Neuronal stem cell (in vitro differentiated cells): Measurements from ENCODE around the gene ST6GALNAC6.

Experiments
- DNase-seq: peaks from one replicate; pipeline ENCODE4 v3.0.0-alpha.2; 2013; ENCODE audit warnings: low spot score
- H2AFZ ChIP-seq: one replicate; pipeline ENCODE4 v1.6.1; 2013; ENCODE audit warnings: mild to moderate bottlenecking, low read length, inconsistent platforms
- H2AK5ac ChIP-seq: 2 replicates; pipeline ENCODE4 v1.6.1; 2013; ENCODE audit warnings: low read depth, mild to moderate bottlenecking, inconsistent platforms, low read length, moderate library complexity, mixed read lengths
- H2BK120ac ChIP-seq: 2 replicates; pipeline ENCODE4 v1.6.1; 2013; ENCODE audit warnings: low read depth, mild to moderate bottlenecking, inconsistent platforms, low read length, moderate library complexity, mixed read lengths
- H2BK12ac ChIP-seq: one replicate; pipeline ENCODE4 v1.6.1; 2013; ENCODE audit warnings: low read length, inconsistent platforms
- H2BK15ac ChIP-seq: 2 replicates; pipeline ENCODE4 v1.6.1; 2013; ENCODE audit warnings: mild to moderate bottlenecking, low read length, inconsistent platforms, mixed read lengths
- H2BK5ac ChIP-seq: one replicate; pipeline ENCODE4 v1.6.1; 2013; ENCODE audit warnings: inconsistent platforms, mild to moderate bottlenecking, low read length, moderate library complexity
- H3K14ac ChIP-seq: one replicate; pipeline ENCODE4 v1.6.1; 2013; ENCODE audit warnings: low read length, inconsistent platforms
- H3K18ac ChIP-seq: 2 replicates; pipeline ENCODE4 v1.6.1; 2013; ENCODE audit warnings: low read length, inconsistent platforms
- H3K23ac ChIP-seq: 2 replicates; pipeline ENCODE4 v1.6.1; 2013; ENCODE audit warnings: low read depth, mild to moderate bottlenecking, mixed read lengths, low read length, inconsistent platforms; ENCODE audit not compliant: poor library complexity
- H3K27ac ChIP-seq: replicated peaks from 3 replicates; pipeline ENCODE4 v1.5.1; 2013; ENCODE audit warnings: low read length, inconsistent platforms
- H3K27me3 ChIP-seq, 3 experiments: 2 replicates each; pipeline ENCODE4 v1.6.1; 2013; ENCODE audit warnings: low read length in 3 of 3, mild to moderate bottlenecking in 2 of 3, inconsistent platforms in 1 of 3, low read depth in 1 of 3, mixed read lengths in 1 of 3, moderate library complexity in 1 of 3; ENCODE audit not compliant: control insufficient read depth in 3 of 3, insufficient read depth in 3 of 3
- H3K36me3 ChIP-seq, 2 donors: replicated peaks in 1 of 2; 2 replicates each; pipeline ENCODE4 v1.6.1; 2013; ENCODE audit warnings: low read length in 2 of 2; ENCODE audit not compliant: control insufficient read depth in 2 of 2, insufficient read depth in 2 of 2
- H3K4ac ChIP-seq: 2 replicates; pipeline ENCODE4 v1.6.1; 2013; ENCODE audit warnings: inconsistent platforms, mild to moderate bottlenecking, low read length, moderate library complexity
- H3K4me1 ChIP-seq, 2 donors: 1 replicate in 1 of 2; 2 replicates in 1 of 2; pipeline ENCODE4 v1.6.1; 2013; ENCODE audit warnings: low read length in 2 of 2, low read depth in 1 of 2; ENCODE audit not compliant: control insufficient read depth in 2 of 2, insufficient read depth in 1 of 2
- H3K4me2 ChIP-seq: one replicate; pipeline ENCODE4 v1.6.1; 2013; ENCODE audit warnings: mild to moderate bottlenecking, low read length, inconsistent platforms; ENCODE audit not compliant: insufficient read depth, poor library complexity, severe bottlenecking
- H3K4me3 ChIP-seq, 2 donors: 2 replicates each; pipeline ENCODE4 v1.5.1; 2013; ENCODE audit warnings: low read length in 2 of 2, mild to moderate bottlenecking in 2 of 2, inconsistent platforms in 1 of 2, moderate library complexity in 1 of 2
- H3K79me1 ChIP-seq: one replicate; pipeline ENCODE4 v1.6.1; 2013; ENCODE audit warnings: low read depth, mild to moderate bottlenecking, inconsistent platforms, low read length, moderate library complexity
- H3K9ac ChIP-seq: one replicate; pipeline ENCODE4 v1.6.1; 2013; ENCODE audit warnings: mild to moderate bottlenecking, low read depth, low read length, inconsistent platforms; ENCODE audit not compliant: poor library complexity
- H3K9me3 ChIP-seq, 2 donors: replicated peaks in 1 of 2; 2 replicates each; pipeline versions ENCODE3 to v1.6.1; 2013; ENCODE audit warnings: low read length in 2 of 2, mild to moderate bottlenecking in 2 of 2, inconsistent platforms in 1 of 2, low read depth in 1 of 2, mixed read lengths in 1 of 2, moderate library complexity in 1 of 2; ENCODE audit not compliant: control insufficient read depth in 2 of 2, insufficient read depth in 1 of 2
- H4K8ac ChIP-seq: one replicate; pipeline ENCODE4 v1.6.1; 2013; ENCODE audit warnings: low read depth, mild to moderate bottlenecking, inconsistent platforms, low read length, moderate library complexity
- H4K91ac ChIP-seq: one replicate; pipeline ENCODE4 v1.6.1; 2013; ENCODE audit warnings: low read length, low read depth, mild to moderate bottlenecking, inconsistent platforms; ENCODE audit not compliant: poor library complexity
- WGBS, 2 donors: extraction: QIAGEN DNeasy Blood & Tissue Kit; methylation state at CpG; one replicate each; pipeline ENCODE4 v1.1.7; 2013; ENCODE audit warnings: missing lambda C conversion rate in 2 of 2, mixed read lengths in 1 of 2; ENCODE audit not compliant: insufficient read length in 2 of 2, insufficient replicate concordance in 1 of 2; ENCODE audit errors: extremely low coverage in 2 of 2; 5-methylcytosine and 5-hydroxymethylcytosine counted together

The ST6GALNAC6 gene

GRCh38 chr9:127862075-127863011, 37.1 kb downstream of the ST6GALNAC6 start:
- Histone ChIP-seq H4K91ac (no peak overlapping the region), H3K4ac (no peak overlapping the region), H3K27ac (no peak overlapping the region), H3K18ac (peak overlapping the region; percentile 44), H2BK5ac (no peak overlapping the region), H3K4me2 (no peak overlapping the region), H2BK120ac (no peak overlapping the region), H3K9me3 (no peaks in the 10 kb centered on the region), H4K8ac (no peak overlapping the region), H2BK15ac (peak overlapping the region; percentile 27), H3K14ac (peak overlapping the region; percentile 63), H3K36me3 (peaks cover 0 to 3% of the 10 kb centered on the region in 2 donors), H2AK5ac (peak overlapping the region; percentile 45), H3K4me1 (peaks cover 4 to 10% of the 10 kb centered on the region in 2 donors), H3K27me3 (peaks cover 0 to 3% (median 0%) of the 10 kb centered on the region in 3 experiments), H2BK12ac (peak overlapping the region; percentile 5), H3K79me1 (no peaks in the 10 kb centered on the region), H3K23ac (peak overlapping the region; percentile 47), H3K9ac (no peak overlapping the region), H3K4me3 (no peak overlapping the region), H2AFZ (peak overlapping the region; percentile 53)
- no CpG with 5 or more reads among the region's 29 CpGs for WGBS, 2 donors
- no peak for DNase-seq

- Histone ChIP-seq H3K9me3 (no peaks in the 10 kb centered on the region), H3K4me1 (peaks cover 1 to 10% of the 10 kb centered on the region in 2 donors), H3K36me3 (peaks cover 0 to 1% of the 10 kb centered on the region in 2 donors), H3K79me1 (peaks cover 1% of the 10 kb centered on the region), H4K8ac (no peak overlapping the region), H2BK15ac (no peak overlapping the region), H2AK5ac (peak overlapping the region; percentile 59), H3K14ac (no peak overlapping the region), H2BK5ac (peak overlapping the region; percentile 32), H3K4ac (no peak overlapping the region), H2BK12ac (peak overlapping the region; percentile 14), H3K27ac (no peak overlapping the region), H2BK120ac (no peak overlapping the region), H3K9ac (no peak overlapping the region), H3K4me2 (no peak overlapping the region), H3K27me3 (peaks cover 0 to 1% (median 0%) of the 10 kb centered on the region in 3 experiments), H3K18ac (peak overlapping the region; percentile 16), H3K23ac (peak overlapping the region; percentile 77), H4K91ac (no peak overlapping the region), H3K4me3 (no peak overlapping the region), H2AFZ (no peak overlapping the region)
- DNase-seq, result no peak
- WGBS, 2 donors, result no CpG with 5 or more reads among the region's 11 CpGs
These were observed 38.6 kb downstream of the ST6GALNAC6 start for GRCh38 chr9:127860779-127861178.

- no peaks in the 10 kb centered on the region for H3K27me3 ChIP-seq
- peak overlapping the region; percentile 14 for H2BK12ac ChIP-seq
- H3K14ac ChIP-seq, result no peak overlapping the region
- H3K36me3 ChIP-seq, result no peaks in the 10 kb centered on the region
- no peak overlapping the region for H3K18ac ChIP-seq
- no peaks in the 10 kb centered on the region for H3K9me3 ChIP-seq
- no peak overlapping the region for H3K4ac ChIP-seq
- no peak overlapping the region for H2AFZ ChIP-seq
- no CpG with 5 or more reads among the region's 8 CpGs for WGBS, 2 donors
- H3K9ac ChIP-seq, result no peak overlapping the region
- no peak overlapping the region for H2BK120ac ChIP-seq
- H3K23ac ChIP-seq, result peak overlapping the region; percentile 77
- no peak overlapping the region for H2BK5ac ChIP-seq
- H3K4me3 ChIP-seq, result no peak overlapping the region
- peak overlapping the region; percentile 59 for H2AK5ac ChIP-seq
- H3K4me1 ChIP-seq, result peaks cover 0 to 8% of the 10 kb centered on the region in 2 donors
- H4K91ac ChIP-seq, result no peak overlapping the region
- H3K4me2 ChIP-seq, result no peak overlapping the region
- H3K27ac ChIP-seq, result no peak overlapping the region
- no peak for DNase-seq
- H2BK15ac ChIP-seq, result no peak overlapping the region
- no peak overlapping the region for H4K8ac ChIP-seq
- H3K79me1 ChIP-seq, result peaks cover 1% of the 10 kb centered on the region
These were observed 39.1 kb downstream of the ST6GALNAC6 start for GRCh38 chr9:127860260-127860659.

- no peak overlapping the region for H3K23ac ChIP-seq
- no peak overlapping the region for H3K4me3 ChIP-seq
- H4K8ac ChIP-seq, result no peak overlapping the region
- H3K27me3 ChIP-seq, result no peaks in the 10 kb centered on the region
- H3K27ac ChIP-seq, result no peak overlapping the region
- H4K91ac ChIP-seq, result no peak overlapping the region
- no peak overlapping the region for H2BK15ac ChIP-seq
- no peak overlapping the region for H2BK5ac ChIP-seq
- H3K36me3 ChIP-seq, result no peaks in the 10 kb centered on the region
- H3K9ac ChIP-seq, result peak overlapping the region; percentile 17
- WGBS, 2 donors, result no CpG with 5 or more reads among the region's 12 CpGs
- no peak for DNase-seq
- H2BK120ac ChIP-seq, result no peak overlapping the region
- H3K9me3 ChIP-seq, result no peaks in the 10 kb centered on the region
- no peak overlapping the region for H2AFZ ChIP-seq
- no peak overlapping the region for H3K4me2 ChIP-seq
- peaks cover 1% of the 10 kb centered on the region for H3K79me1 ChIP-seq
- peaks cover 0 to 6% of the 10 kb centered on the region in 2 donors for H3K4me1 ChIP-seq
- no peak overlapping the region for H3K4ac ChIP-seq
- no peak overlapping the region for H3K14ac ChIP-seq
- H2AK5ac ChIP-seq, result peak overlapping the region; percentile 99
- no peak overlapping the region for H3K18ac ChIP-seq
- no peak overlapping the region for H2BK12ac ChIP-seq
These were observed 41.3 kb downstream of the ST6GALNAC6 start for GRCh38 chr9:127858041-127858512.
